Measurements from ENCODE around the gene PTH2R.
"Not testable (repeated sequence)": the region's sequence is repeated elsewhere in the genome, so short reads cannot be mapped to it uniquely, and the experiment has no call there.

PTH2R gene, protein sequence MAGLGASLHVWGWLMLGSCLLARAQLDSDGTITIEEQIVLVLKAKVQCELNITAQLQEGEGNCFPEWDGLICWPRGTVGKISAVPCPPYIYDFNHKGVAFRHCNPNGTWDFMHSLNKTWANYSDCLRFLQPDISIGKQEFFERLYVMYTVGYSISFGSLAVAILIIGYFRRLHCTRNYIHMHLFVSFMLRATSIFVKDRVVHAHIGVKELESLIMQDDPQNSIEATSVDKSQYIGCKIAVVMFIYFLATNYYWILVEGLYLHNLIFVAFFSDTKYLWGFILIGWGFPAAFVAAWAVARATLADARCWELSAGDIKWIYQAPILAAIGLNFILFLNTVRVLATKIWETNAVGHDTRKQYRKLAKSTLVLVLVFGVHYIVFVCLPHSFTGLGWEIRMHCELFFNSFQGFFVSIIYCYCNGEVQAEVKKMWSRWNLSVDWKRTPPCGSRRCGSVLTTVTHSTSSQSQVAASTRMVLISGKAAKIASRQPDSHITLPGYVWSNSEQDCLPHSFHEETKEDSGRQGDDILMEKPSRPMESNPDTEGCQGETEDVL

DNA sequence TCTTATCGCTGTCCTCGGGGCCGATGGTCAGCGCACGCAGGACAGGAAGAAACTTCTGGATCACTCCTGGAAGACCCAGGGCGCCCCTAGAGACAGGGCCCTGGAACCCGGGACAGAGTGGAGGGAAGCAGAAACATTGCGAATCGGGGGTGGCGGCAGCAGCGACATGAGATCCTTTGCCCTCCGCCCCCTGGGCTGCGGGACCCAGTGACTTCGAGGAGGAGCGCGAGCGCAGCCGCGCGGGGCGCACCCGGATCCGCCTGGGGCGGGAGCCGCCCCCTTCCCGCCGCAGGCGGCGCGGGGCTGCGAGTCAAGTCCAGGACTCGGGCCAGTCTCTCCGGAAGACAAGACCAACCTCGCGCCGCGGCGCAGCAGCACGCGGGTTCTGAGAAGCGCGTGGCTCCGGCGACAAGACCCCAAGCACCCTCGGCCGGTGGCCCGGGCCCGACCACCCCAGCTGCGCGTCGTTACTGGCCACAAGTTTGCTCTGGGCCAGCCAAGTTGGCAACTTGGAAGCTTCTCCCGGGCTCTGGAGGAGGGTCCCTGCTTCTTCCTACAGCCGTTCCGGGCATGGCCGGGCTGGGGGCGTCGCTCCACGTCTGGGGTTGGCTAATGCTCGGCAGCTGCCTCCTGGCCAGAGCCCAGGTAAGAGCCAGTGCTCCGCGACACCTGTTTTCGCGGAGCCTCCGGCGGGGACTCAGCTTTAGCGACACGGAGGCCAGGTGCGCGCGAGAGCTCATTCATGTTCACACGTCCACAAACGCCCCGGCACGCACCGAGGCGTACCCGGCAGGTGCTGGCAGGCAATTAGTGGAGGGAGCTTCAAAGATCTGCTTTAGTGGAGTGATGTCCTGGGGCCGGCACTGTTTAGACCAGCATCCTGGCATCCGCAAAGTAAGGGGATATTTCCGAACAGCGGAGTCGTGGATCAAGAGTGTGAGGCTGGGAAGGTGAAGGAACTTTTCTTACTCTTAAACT lies at the start of gene PTH2R:
Gene PTH2R (plus strand): TSS at position 319 of the 978 bp plus-strand sequence. CDS start 252 bp downstream, at position 571.
- no peak for DNase-seq (ENCODE audit: low read depth in 2 of 2)

DNA sequence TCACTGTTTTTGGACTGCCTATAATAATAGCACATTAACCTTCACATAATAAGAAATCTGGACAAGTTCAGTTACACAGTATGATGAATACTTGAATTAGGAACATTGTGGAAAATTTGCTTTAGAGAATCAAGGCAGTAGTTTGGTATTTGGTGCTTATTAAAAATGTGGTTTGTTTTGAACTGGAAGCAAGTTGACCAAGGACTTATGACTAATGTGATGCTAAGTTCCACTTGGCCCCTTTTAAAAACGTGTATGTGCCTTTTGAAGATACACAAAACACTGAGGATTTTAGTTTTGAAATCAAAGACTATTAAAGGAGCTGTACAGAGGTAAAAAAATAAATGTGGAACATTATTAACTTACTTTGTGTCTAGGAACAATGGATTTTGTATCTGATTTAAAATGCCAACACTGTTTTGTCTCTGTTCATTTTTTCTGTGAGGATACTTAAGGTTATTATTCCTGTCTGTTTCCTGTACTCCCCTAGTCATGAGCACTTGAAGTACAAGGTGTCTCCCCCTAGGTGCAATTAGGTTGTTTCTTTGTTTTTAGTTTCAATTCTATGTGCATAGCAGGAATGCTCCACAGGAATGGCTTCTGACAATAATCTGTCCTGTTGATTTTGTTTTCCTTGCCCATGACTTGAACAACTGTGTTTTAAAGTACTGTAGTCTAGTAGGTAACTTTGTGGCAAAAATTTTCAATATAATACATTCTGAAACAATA lies 49.6 kb upstream of the PTH2R start:
- DNase-seq (ENCODE audit: low read depth in 2 of 2) = no peak

DNA sequence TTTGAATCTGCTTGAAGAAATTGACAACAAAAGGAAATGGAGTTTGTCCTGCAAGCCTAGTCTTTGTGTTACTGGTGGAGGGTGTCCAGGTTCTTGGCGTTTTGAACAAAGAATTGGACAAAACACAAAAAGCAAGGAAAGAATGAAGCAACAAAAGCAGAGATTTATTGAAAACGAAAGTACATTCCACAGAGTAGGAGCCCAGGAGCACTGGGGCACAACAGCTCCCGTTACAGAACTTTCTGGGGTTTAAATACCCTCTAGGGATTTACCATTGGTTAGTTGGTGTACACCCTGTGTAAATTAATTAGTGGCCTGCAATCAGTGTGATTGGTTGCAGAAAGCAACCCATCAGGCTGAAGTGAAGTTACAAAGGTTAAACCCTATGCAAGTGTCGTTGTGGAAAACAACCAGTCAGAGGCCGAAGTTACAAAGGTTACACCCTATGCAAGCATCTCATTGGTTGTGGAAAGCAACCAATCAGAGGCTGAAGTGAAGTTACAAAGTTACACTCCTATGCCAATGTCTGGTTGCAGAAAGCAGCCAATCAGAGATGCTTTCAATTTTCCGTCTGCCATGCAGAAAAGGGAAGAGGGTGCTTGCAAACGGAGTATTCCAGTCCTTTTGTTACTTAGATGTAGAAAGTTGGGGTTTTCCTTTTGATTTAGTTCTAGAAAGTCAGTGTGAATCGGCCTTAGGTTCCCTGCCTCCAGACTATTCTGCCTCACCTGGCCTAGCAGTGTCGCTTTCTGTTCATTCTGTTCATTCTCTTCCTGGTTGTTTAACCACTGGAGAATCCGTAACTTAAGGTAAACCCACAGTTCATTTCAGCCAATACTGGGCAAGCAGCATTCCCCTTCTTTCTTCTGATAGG lies 47.6 kb upstream of the PTH2R start:
- DNase-seq (ENCODE audit: low read depth in 2 of 2) = no peak

DNA sequence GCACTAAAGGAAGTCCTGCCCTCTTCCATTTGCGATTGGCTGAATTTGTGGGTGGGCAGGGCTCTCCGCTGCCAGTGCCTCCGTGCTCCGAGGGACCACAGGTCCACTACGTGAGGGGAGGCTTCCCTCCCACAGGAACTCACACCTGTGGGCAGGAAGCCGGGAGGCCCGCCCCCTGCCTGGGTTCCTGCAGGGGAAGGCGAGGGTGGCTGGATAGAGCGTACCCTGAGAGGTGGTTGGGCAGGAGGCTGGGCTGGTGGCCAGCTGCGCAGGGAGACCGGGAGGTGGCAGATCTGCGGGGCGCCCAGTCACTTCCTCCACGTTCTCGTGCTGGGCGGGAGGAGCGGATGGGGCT lies 47.0 kb upstream of the PTH2R start:
- no peak for DNase-seq (ENCODE audit: low read depth in 2 of 2)

DNA sequence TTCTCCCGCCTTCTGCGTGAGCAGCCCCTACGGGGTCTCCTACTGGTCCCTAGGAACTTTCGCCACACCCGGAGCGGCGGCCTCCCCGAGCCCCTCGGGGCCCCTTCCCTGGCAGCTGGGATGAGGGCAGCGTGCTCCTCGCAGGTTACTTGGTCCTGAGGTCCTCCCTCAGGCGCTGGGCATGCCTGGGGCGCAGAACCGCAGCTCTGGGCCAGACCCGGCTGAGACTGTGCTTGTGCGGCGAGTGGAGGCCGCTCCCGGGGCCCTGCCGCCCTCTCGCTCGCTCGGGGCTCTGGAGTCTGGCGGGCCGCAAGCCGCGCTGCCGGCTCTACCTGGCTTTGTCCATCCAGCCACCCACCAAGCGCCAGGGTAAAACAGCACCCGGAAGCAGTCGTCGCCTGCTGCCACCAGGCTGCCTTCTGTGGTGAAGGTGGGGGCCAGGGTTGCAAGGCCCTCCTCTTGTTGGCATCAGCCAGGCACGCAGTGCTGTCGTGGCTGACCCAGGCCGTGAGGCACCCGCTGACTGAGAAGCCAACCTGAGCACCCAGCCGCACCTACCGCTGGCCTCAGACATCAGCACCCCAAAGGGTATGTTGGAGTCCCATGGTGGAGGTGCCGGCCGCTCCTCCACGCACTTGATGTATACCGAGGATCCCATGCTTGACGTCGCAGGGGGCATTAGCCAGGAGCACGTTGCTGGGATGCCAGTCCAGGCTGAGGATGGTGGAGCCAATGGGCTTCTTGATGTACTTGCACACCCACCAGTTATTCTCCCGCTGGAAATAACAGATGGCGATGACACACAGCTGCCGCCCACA lies 46.1 kb upstream of the PTH2R start:
- DNase-seq (ENCODE audit: low read depth in 2 of 2) = no peak

GRCh38 chr2:208361077-208361441 lies 45.5 kb upstream of the PTH2R start:
- no peak for DNase-seq (ENCODE audit: low read depth in 2 of 2)

GRCh38 chr2:208363485-208363884 lies 43.1 kb upstream of the PTH2R start:
- DNase-seq (ENCODE audit: low read depth in 2 of 2) = no peak

GRCh38 chr2:208366215-208367127 lies 40.1 kb upstream of the PTH2R start:
- DNase-seq (ENCODE audit: low read depth in 2 of 2) = no peak

DNA sequence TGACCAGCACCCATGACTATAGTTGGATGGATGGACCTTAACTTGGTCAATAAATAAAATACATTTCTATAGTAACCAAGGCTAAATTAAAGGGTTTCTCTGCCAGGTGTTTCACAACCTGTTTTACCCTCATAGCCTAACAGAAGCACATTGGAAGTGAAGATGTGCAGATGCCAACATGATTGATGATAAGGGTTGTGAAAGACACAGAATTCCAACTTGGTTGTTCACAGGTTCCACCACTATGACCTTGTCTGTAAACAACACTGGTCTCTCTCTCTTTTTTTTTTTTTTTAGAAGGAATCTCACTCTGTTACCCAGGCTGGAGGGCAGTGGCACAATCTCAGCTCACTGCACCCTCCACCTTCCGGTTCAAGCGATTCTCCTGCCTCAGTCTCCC lies 37.5 kb upstream of the PTH2R start:
- no peak for DNase-seq (ENCODE audit: low read depth in 2 of 2)

DNA sequence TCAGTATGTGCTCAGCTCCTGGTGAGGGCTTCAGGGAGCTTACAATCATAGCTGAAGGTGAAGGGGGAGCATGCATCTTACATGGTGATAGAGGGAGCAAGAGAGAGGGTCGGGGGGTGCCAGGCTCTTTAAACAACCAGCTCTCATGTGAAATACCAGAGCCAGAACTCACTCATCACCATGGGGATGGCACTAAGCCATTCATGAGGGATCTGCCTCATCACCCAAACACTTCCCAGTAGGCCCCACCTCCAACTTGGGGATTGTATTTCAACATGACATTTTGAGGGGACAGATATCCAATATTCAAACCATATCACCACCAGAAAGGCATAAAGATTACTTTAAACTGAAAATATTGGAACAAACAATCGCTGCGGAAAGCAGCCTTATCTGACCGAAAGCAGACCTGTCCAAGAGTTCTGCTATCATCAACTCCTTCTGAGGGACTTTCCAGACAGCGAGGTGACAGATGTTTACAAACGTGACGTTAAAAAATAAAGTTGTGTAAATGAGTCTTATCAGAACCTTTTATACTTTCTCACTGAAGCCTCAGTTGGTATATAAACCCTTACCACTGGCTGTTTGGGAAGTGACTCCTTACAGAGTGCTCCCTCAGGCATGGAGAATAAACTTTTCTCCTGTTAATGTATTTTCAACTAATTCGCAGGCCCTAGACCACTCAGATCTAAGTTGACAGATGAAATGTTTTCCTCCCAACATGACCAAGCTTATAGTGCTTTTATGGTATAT lies 35.5 kb upstream of the PTH2R start:
- no peak for DNase-seq (ENCODE audit: low read depth in 2 of 2)

DNA sequence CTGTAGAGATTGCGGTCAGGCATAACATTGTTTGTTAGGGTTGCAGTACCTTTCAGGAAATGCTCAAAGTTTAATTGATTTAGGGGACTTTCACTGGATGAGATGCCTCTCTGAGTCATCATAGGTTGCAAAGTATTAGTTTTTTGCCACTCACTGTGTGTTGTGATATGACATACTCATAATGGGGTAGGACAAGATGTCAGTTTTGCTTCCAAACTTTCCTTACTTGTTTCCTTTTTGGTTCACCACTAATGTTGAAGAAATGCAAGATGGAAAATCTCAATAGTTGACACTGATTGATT lies 35.0 kb upstream of the PTH2R start:
- no peak for DNase-seq (ENCODE audit: low read depth in 2 of 2)

- DNase-seq (ENCODE audit: low read depth in 2 of 2) = peak in 1 of 2 donors; percentile 5
These were observed 33.0 kb upstream of the PTH2R start for GRCh38 chr2:208373460-208374089.

DNA sequence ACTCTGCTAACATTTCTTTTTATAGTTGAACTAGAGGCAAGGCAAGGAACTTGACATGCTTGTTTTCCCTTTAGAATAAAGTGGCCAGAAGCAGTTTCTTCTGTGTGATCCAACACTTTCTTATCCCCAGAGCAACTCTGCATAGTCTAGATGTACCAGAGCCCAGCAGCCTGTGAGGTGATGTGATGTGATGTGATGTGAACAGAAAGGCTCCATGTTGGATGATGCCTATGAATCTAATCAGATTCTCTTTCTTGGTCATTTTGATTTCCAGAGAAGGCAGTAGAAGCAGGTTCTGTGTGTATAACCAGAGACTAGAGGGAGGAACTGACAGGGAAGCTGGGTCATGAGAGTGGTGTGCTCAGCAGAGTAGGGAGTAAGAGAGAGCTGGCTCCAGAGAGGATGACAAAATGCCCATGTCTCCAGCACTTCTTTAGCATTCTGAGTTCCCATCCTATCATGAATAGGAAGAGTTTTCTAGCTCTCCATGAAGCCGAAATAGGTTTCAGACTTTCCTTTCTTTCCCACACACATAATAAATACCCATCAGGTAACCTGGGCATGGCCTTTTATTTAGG lies 31.0 kb upstream of the PTH2R start:
- no peak for DNase-seq (ENCODE audit: low read depth in 2 of 2)

DNA sequence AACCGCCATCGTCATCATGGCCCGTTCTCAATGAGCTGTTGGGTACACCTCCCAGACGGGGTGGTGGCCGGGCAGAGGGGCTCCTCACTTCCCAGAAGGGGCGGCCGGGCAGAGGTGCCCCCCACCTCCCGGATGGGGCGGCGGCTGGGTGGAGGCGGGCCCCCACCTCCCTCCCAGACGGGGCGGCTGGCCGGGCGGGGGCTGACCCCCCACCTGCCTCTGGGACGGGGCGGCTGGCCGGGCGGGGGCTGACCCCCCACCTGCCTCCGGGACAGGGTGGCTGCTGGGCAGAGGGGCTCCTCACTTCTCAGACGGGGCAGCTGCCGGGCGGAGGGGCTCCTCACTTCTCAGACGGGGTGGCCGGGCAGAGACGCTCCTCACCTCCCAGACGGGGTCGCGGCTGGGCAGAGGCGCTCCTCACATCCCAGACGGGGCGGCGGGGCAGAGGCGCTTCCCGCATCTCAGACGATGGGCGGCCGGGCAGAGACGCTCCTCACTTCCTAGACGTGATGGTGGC lies 29.2 kb upstream of the PTH2R start:
- not testable (repeated sequence) for DNase-seq (ENCODE audit: low read depth in 2 of 2)

DNA sequence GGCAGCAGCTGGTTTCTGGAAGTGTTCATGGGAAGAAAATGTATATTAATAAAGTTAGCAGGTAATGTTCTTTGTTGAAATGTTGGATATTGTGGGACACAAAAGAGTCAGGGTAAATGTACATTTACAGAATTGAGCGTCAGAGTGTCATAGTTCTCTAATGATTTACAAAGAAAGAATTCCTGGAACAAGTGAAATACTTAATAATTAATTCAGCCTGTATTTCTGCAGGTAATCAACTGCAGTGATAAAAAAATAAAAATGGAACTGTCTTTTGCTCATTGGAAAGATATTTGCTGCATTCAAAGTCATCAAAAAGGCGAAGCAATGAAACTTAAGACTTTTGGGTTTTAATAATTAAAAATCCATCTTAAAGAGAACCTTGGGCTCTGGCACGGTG lies 27.4 kb upstream of the PTH2R start:
- no peak for DNase-seq (ENCODE audit: low read depth in 2 of 2)

DNA sequence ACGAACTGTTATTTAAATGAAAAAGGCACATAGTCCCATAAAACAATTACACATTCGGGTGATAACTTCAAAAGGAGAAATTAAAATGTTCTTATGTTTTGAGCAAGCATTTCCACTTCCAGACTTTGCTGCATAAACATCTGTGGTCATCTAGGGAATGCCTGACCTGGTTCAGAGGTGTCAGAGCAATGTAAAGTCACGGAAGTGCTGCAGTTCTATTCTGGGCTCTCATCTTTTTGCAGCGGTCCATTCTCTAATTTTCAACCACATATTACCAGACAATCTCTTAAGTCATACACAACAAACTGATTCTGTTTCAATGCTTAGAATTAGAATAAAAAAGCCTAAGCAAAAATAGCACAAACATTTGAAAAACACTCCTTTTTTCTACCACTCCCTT lies 22.0 kb upstream of the PTH2R start:
- no peak for DNase-seq (ENCODE audit: low read depth in 2 of 2)

DNA sequence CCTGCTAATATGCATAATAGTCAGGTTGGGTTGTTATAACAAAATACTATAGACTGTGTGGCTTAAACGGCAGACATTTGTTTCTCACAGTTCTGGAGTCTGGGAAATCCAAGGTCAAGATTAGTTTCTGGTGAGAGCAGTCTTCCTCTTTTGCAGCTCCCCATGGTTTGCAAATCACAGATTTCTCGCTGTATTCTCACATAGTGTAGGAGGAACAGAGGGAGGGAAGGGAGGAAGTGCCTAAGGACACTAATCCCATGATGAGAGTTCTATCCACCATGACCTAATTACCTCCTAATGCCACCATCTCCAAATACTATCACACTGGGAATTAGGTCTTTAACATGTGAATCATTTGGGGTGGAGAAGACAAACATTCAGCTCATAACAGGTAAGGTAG lies 20.1 kb upstream of the PTH2R start:
- DNase-seq (ENCODE audit: low read depth in 2 of 2) = no peak
